OCI-M2 (cell line): ENCODE measurements around the gene SDHAF3.

Experiments used
- DNase-seq: peaks from one replicate; lab custom pipeline; 2025; ENCODE audit not compliant: unreplicated experiment; lab: John Stamatoyannopoulos, UW

Gene SDHAF3

GRCh38 chr7:97203957-97204356 is 86.5 kb downstream of the SDHAF3 start:
- no peak for DNase-seq

GRCh38 chr7:97204821-97205220 is 87.3 kb downstream of the SDHAF3 start:
- DNase-seq, result no peak

DNA sequence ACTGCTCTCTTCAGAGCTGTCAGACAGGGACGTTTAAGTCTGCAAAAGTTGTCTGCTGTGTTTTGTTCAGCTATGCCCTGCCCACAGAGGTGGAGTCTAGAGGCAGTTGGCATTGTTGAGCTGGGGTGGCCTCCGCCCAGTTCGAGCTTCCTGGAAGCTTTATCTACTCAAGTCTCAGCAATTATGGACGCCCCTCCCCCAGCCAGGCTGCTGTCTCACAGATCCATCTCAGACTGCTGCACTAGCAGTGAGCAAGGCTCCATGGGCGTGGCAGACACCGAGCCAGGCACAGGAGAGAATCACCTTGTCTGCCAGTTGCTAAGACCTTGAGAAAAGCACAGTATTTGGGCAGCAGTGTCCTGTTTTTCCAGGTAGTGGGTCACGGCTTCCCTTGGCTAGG is 98.1 kb downstream of the SDHAF3 start:
- no peak for DNase-seq

DNA sequence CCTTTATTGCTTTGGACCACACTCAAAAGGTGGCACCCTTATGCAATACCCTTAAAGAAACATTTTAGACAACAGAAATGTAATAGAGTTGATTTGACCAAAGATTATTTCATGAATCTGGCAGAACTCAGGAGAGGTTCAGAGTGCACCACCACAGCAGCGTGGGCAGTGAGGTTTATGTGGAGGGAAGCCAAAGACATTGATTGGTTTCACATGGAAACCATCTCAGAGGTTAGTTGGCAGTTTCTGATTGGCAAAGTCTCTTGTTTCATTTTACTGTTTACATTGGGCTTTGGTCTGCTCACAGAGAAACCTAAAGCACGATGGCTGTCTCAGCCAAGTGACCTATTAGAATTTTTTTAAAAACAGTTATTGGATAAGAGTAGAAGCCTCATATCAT is 101.3 kb downstream of the SDHAF3 start:
- DNase-seq, result no peak

GRCh38 chr7:97219237-97219636 is 101.7 kb downstream of the SDHAF3 start:
- no peak for DNase-seq

DNA sequence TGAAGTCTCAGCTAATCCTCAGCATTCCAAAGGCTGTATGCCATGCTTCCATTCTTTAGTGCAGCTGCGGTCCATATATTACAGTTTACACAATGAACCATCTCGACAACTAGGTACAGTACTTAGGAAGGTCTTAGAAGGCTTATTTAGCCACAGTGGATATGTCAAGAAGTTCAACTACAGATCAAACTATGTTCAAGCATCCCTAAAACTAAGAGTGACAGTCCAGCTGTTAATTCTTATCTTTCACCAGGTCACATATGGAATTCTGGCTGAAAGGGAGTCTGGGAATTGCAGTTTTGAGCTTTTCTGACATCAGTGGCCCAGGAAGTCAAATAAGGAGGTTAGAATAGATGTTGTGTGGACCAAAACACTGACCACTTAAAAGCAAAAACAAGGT is 106.8 kb downstream of the SDHAF3 start:
- no peak for DNase-seq

DNA sequence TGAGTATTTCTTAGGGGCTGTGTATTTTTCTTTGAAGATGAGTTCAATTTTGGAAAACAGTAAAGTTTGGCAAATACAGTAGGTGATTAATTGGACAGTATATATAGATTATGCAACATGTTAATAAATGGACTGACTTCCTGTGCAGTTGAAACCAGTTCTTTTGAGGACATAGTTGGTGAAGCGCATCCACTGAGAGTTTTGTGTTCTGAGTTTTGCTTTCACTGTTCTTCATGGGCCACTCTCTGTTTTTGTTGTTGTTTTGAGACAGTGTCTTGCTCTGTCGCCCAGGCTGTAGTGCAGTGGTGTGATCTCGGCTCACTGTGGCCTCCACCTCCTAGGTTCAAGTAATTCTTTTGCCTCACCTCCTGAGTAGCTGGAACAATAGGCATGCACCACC is 109.0 kb downstream of the SDHAF3 start:
- no peak for DNase-seq
